BE2C (cell line): ENCODE results near the gene SLC2A13.

ENCODE experiments used
- DNase-seq: peaks from one replicate; pipeline ENCODE4 v3.0.0-alpha.2; 2020
- H3K27me3 ChIP-seq: fragments of 250-450 bp; sonication (Bioruptor Pico); 2 replicates; pipeline ENCODE4 v1.5.1; 2020; ENCODE audit warnings: mild to moderate bottlenecking
- H3K36me3 ChIP-seq: fragments of 250-450 bp; sonication (Bioruptor Pico); 2 replicates; pipeline ENCODE4 v1.5.1; 2020; ENCODE audit warnings: mild to moderate bottlenecking
- H3K4me1 ChIP-seq: fragments of 250-450 bp; sonication (Bioruptor Pico); 2 replicates; pipeline ENCODE4 v1.5.1; 2020
- H3K4me3 ChIP-seq: 2 replicates; pipeline ENCODE4 v1.5.1; 2011; ENCODE audit warnings: low read depth, low read length
- H3K9me3 ChIP-seq: fragments of 250-450 bp; sonication (Bioruptor Pico); 2 replicates; pipeline ENCODE4 v1.5.1; 2020
- TF ChIP-seq, protein P1 (sequence below): IDR thresholded peaks from 2 replicates; pipeline ENCODE4 v1.5.1; 2012; ENCODE audit warnings: mild to moderate bottlenecking, low read depth, low read length

SLC2A13 gene

DNA sequence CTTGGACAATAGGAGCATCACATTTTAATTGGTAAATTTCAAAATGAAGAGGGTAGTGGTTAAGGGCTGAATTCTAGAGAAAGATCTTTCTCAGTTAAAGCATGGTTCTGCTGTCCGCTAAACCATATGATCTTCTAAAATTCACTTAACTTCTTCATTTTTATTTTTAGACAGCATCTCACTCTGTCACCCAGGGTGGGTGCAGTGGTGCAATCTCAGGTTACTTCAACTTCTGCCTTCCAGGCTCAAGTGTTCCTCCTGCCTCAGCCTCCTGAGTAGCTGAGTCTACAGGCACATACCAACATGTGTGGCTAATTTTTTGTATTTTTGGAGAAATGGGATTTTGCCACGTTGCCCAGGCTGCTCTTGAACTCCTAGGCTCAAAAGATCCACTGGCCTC is 259.6 kb downstream of the SLC2A13 start:
- TF ChIP-seq, protein P1, sequence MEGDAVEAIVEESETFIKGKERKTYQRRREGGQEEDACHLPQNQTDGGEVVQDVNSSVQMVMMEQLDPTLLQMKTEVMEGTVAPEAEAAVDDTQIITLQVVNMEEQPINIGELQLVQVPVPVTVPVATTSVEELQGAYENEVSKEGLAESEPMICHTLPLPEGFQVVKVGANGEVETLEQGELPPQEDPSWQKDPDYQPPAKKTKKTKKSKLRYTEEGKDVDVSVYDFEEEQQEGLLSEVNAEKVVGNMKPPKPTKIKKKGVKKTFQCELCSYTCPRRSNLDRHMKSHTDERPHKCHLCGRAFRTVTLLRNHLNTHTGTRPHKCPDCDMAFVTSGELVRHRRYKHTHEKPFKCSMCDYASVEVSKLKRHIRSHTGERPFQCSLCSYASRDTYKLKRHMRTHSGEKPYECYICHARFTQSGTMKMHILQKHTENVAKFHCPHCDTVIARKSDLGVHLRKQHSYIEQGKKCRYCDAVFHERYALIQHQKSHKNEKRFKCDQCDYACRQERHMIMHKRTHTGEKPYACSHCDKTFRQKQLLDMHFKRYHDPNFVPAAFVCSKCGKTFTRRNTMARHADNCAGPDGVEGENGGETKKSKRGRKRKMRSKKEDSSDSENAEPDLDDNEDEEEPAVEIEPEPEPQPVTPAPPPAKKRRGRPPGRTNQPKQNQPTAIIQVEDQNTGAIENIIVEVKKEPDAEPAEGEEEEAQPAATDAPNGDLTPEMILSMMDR: no peak
- DNase-seq: no peak
- Histone ChIP-seq H3K27me3 (no peaks in the 10 kb centered on the region), H3K36me3 (no peaks in the 10 kb centered on the region), H3K9me3 (no peaks in the 10 kb centered on the region), H3K4me1 (no peaks in the 10 kb centered on the region), H3K4me3 (no peak overlapping the region)

DNA sequence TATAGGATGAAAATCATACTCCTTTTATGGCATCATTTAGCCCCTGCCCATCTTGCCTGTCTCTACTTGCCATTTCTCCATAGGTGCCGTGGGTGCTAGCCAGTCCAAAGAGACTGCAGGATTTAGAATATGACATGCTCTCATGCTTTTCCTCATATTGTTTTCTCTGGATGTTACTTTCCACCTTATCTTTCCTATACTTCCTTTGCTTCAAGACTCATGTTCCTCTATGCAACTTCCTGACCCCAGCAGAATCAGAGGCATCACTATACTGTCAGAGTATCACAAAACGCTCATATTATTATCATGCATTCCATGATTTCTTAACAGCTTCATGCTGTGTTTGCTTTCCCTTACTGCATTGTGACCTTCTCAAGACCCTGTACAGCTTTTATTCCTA is 265.5 kb downstream of the SLC2A13 start:
- no peak for DNase-seq
- Histone ChIP-seq H3K36me3 (no peaks in the 10 kb centered on the region), H3K9me3 (no peaks in the 10 kb centered on the region), H3K27me3 (no peaks in the 10 kb centered on the region), H3K4me3 (no peak overlapping the region), H3K4me1 (no peaks in the 10 kb centered on the region)
- TF ChIP-seq, protein P1: no peak

DNA sequence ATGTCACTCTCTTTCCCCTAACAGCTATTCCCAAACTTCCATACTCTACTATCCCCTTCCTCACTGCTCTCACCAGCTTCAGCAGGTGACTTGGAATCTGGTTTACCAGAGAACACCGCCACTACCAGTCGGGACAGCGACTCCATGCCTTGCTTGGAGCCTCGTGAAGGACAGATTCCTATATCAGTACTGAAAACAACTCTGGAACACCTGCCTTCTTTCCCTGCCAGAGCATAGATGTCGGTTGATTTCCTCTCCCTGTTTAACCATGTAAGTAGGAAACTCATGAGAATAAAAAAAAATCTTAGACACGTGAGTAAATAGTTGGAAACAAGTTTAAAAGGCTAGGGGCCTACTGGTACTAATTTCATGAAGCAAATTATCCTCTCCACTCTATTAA is 266.8 kb downstream of the SLC2A13 start:
- Histone ChIP-seq H3K4me3 (no peak overlapping the region), H3K27me3 (no peaks in the 10 kb centered on the region), H3K9me3 (no peaks in the 10 kb centered on the region), H3K36me3 (no peaks in the 10 kb centered on the region), H3K4me1 (no peaks in the 10 kb centered on the region)
- TF ChIP-seq, protein P1: no peak
- no peak for DNase-seq

GRCh38 chr12:39835517-39836489 is 270.1 kb downstream of the SLC2A13 start:
- Histone ChIP-seq H3K4me1 (no peaks in the 10 kb centered on the region), H3K9me3 (no peaks in the 10 kb centered on the region), H3K27me3 (no peaks in the 10 kb centered on the region), H3K4me3 (no peak overlapping the region), H3K36me3 (no peaks in the 10 kb centered on the region)
- TF ChIP-seq, protein P1: no peak
- DNase-seq: no peak

DNA sequence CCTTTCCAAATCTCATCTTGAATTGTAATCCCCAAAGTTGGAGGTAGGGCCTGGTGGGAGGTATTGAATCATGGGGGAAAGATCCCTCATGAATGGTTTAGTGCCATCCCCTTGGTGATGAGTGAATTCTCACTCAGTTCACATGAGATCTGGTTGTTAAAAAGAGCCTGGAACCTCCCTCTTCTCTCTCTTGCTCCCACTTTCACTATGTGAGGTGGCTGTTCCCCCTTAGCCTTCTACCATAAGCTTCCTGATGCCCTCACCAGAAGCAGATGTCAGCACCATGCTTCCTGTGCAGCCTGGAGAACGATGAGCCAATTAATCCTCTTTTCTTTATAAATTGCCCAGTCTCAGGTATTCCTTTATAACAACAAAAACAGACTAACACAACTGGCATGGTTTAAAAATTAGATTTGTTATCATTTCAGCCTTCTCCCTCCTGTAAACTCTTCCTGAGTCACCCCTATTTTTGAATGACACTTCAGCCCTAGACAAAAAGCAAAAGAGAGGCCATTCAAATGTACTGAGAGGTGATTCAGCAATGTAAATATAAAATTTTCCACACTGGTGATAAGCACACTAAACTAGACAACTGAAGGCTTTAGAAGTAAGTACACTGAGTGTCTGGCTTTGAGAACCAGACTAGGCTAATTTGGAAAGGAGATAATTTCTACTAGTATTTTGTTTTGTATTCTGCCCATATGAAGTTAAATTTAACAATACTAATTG is 274.1 kb downstream of the SLC2A13 start:
- no peaks in the 10 kb centered on the region for H3K9me3 ChIP-seq
- no peak overlapping the region for H3K4me3 ChIP-seq
- TF ChIP-seq, protein P1: no peak
- H3K4me1 ChIP-seq: no peaks in the 10 kb centered on the region
- no peaks in the 10 kb centered on the region for H3K27me3 ChIP-seq
- H3K36me3 ChIP-seq: no peaks in the 10 kb centered on the region
- no peak for DNase-seq
